GM12878 (cell line): ENCODE results near the gene MPRIP. TPM values are rescaled to one million over a fixed set of nuclear protein-coding genes. Genes with fewer than 3 reads are reported as not detected.

Source experiments
- CBX5 ChIP-seq: sonication (generic); IDR thresholded peaks from 2 replicates; pipeline ENCODE4 v1.6.1; 2016; ENCODE audit warnings: low read depth, moderate library complexity, mild to moderate bottlenecking, inconsistent platforms
- DPF2 ChIP-seq: fragments of 450-650 bp; IDR thresholded peaks from 2 replicates; pipeline ENCODE4 v1.6.1; 2017; ENCODE audit warnings: mild to moderate bottlenecking
- EGR1 ChIP-seq, 2 experiments: IDR thresholded peaks; 1 replicate in 1 of 2; 2 replicates in 1 of 2; pipeline ENCODE4 v1.6.1; 2011 to 2012; ENCODE audit warnings: low read depth in 2 of 2, low read length in 2 of 2, borderline replicate concordance in 1 of 2, mild to moderate bottlenecking in 1 of 2, moderate library complexity in 1 of 2
- FOXK2 ChIP-seq: fragments of 450-650 bp; IDR thresholded peaks from 2 replicates; pipeline ENCODE4 v1.6.1; 2017; ENCODE audit warnings: mild to moderate bottlenecking, moderate library complexity
- IKZF2 ChIP-seq, 2 experiments: fragments of 450-650 bp; IDR thresholded peaks; 2 replicates each; pipeline ENCODE4 v1.6.1; 2017; ENCODE audit warnings: mild to moderate bottlenecking in 2 of 2, moderate library complexity in 2 of 2
- MEF2A ChIP-seq: IDR thresholded peaks from 2 replicates; pipeline ENCODE4 v1.6.1; 2011; ENCODE audit warnings: low read depth, mild to moderate bottlenecking, low read length, moderate library complexity; ENCODE audit not compliant: insufficient read depth
- NR2C1 ChIP-seq: fragments of 450-650 bp; IDR thresholded peaks from 2 replicates; pipeline ENCODE4 v1.6.1; 2017; ENCODE audit warnings: antibody characterized with exemption, mild to moderate bottlenecking, moderate library complexity
- PAX5 ChIP-seq: IDR thresholded peaks from 2 replicates; pipeline ENCODE4 v1.6.1; 2011; ENCODE audit warnings: low read depth, low read length, borderline replicate concordance
- RAD21 ChIP-seq: IDR thresholded peaks from 2 replicates; pipeline ENCODE4 v1.6.1; 2011; ENCODE audit warnings: mild to moderate bottlenecking, low read depth, low read length, moderate library complexity; ENCODE audit not compliant: insufficient read depth
- TAF1 ChIP-seq: IDR thresholded peaks from 2 replicates; pipeline ENCODE4 v1.6.1; 2011; ENCODE audit warnings: mild to moderate bottlenecking, low read depth, low read length, borderline replicate concordance
- TCF12 ChIP-seq: IDR thresholded peaks from 2 replicates; pipeline ENCODE4 v1.6.1; 2011; ENCODE audit warnings: low read depth, mild to moderate bottlenecking, low read length
- WRNIP1 ChIP-seq: IDR thresholded peaks from 2 replicates; pipeline ENCODE4 v1.6.1; 2011; ENCODE audit warnings: low read depth, low read length, improper control_type of control experiment, borderline replicate concordance
- polyA plus RNA-seq, 11 experiments: library from polyadenylated mRNA; depleted of rRNA in 4 of 11; unstranded in 6 of 11; stranded (reverse) in 5 of 11; fragments of >200 nt; fragmentation: Nextera tagmentation in 4 of 11; fragmentation: Illumina TruSeq in 1 of 11; extraction: Ambion mirVana in 4 of 11; extraction: Trizol in 1 of 11; gene quantifications; 1 replicate in 1 of 11; 2 replicates in 10 of 11; pipeline versions ENCODE4 v1.2.1 to v1.2.3, GENCODE V29; 2011 to 2016; ENCODE audit warnings: inconsistent platforms in 2 of 11, missing spikeins in 2 of 11, low read depth in 1 of 11
- total RNA-seq, 4 experiments: library from RNA; depleted of rRNA in 3 of 4; stranded (reverse); fragments of >200 nt in 3 of 4; fragmentation: Illumina TruSeq in 1 of 4; extraction: Trizol in 1 of 4; gene quantifications; 2 replicates each; pipeline versions ENCODE4 v1.2.1 to v1.2.3, GENCODE V29; 2013 to 2021
- TF ChIP-seq, protein P1 (sequence below): fragments of 450-650 bp; IDR thresholded peaks from 2 replicates; pipeline ENCODE4 v1.6.1; 2016; ENCODE audit warnings: mild to moderate bottlenecking, moderate library complexity, borderline replicate concordance

The MPRIP gene
- total and polyA plus RNA-seq, 10 of the 15 experiments (the other 5 are each of a cell fraction or from before 2014, with no cell fraction given): 16.5 to 168 (median 71.7) TPM

DNA sequence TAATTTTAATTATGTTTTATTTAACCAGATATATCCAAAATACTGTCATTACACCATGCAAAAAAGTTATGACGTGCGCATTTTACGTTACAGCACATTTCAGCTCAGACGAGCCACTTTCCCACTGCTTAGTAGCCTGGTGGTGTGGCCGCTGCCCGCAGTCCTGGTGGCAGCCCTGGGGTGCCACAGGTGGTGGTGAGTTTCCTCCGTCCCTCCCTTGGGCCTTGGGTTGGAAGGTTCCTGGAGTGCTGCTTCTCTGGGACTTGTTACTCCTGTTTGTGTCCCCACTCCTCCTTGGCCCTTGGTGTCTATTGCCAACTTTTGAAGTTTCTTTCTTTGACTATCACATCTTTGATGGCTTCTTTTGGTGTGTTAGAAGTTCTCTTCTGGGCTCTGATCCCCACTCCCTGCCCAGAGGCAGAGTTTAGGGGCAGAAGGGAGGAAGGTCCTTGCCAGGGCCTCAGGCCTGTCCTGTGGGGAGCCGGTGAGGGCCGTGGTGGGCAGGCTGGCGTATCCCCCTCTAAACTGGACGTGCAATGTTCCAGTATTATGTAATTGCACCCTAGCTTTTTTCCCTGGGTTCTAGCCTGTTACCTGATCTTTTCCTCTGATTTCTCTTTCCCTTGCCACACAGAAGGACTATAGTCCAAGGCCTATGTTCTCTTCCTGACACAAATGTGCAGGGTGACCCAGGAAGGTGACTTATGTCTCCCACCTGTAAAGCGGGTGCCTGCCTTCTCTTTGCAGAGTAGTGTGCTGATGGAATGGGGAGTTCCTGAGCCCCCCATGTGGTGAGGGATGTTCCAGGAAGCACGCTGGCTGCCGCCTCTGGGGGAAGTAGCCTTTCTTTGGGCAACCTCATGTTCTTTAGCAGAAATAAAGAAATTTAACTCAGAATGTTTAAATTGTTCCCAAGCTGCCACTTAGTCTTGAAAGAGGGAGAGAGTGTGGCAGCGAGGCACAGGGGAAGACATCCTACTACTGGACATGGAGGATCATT is 8.4 kb downstream of the MPRIP start (continued):
- TF ChIP-seq, protein P1, sequence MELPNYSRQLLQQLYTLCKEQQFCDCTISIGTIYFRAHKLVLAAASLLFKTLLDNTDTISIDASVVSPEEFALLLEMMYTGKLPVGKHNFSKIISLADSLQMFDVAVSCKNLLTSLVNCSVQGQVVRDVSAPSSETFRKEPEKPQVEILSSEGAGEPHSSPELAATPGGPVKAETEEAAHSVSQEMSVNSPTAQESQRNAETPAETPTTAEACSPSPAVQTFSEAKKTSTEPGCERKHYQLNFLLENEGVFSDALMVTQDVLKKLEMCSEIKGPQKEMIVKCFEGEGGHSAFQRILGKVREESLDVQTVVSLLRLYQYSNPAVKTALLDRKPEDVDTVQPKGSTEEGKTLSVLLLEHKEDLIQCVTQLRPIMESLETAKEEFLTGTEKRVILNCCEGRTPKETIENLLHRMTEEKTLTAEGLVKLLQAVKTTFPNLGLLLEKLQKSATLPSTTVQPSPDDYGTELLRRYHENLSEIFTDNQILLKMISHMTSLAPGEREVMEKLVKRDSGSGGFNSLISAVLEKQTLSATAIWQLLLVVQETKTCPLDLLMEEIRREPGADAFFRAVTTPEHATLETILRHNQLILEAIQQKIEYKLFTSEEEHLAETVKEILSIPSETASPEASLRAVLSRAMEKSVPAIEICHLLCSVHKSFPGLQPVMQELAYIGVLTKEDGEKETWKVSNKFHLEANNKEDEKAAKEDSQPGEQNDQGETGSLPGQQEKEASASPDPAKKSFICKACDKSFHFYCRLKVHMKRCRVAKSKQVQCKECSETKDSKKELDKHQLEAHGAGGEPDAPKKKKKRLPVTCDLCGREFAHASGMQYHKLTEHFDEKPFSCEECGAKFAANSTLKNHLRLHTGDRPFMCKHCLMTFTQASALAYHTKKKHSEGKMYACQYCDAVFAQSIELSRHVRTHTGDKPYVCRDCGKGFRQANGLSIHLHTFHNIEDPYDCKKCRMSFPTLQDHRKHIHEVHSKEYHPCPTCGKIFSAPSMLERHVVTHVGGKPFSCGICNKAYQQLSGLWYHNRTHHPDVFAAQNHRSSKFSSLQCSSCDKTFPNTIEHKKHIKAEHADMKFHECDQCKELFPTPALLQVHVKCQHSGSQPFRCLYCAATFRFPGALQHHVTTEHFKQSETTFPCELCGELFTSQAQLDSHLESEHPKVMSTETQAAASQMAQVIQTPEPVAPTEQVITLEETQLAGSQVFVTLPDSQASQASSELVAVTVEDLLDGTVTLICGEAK: no peak
- TF ChIP-seq EGR1 (IDR thresholded peaks at IDR 0.05; ENCODE audit: borderline replicate concordance in 1 of 2, low read depth in 2 of 2, low read length in 2 of 2) (no peak), MEF2A (no peak), CBX5 (no peak), PAX5 (no peak), IKZF2 (IDR thresholded peaks at IDR 0.05) (no peak), TAF1 (no peak), NR2C1 (no peak), DPF2 (no peak), FOXK2 (no peak), WRNIP1 (no peak), TCF12 (no peak), RAD21 (no peak)
